Type B pancreatic cell (in vitro differentiated cells): ENCODE measurements around the gene B4GALT6. TPM values are rescaled to one million over a fixed set of nuclear protein-coding genes. Genes with fewer than 3 reads are reported as not detected.

ENCODE experiments used
- DNase-seq: peaks from one replicate; pipeline ENCODE4 v3.0.0; 2021; ENCODE audit warnings: mixed read lengths; ENCODE audit not compliant: unreplicated experiment; ENCODE audit errors: extremely low spot score
- H3K27ac Mint-ChIP-seq: 2 replicates; pipeline ENCODE4 v1.8.0; 2021; ENCODE audit warnings: mild to moderate bottlenecking, mixed read lengths
- H3K27me3 Mint-ChIP-seq: 2 replicates; pipeline ENCODE4 v1.8.0; 2021; ENCODE audit warnings: mixed read lengths
- H3K36me3 Mint-ChIP-seq: 2 replicates; pipeline ENCODE4 v1.8.0; 2021; ENCODE audit warnings: mixed read lengths
- H3K4me1 Mint-ChIP-seq: one replicate; pipeline ENCODE4 v1.8.0; 2021; ENCODE audit warnings: mixed read lengths; ENCODE audit not compliant: unreplicated experiment
- H3K4me3 Mint-ChIP-seq: 2 replicates; pipeline ENCODE4 v1.8.0; 2021; ENCODE audit warnings: mild to moderate bottlenecking, mixed read lengths
- H3K9me3 Mint-ChIP-seq: 2 replicates; pipeline ENCODE4 v1.8.0; 2021; ENCODE audit warnings: mixed read lengths
- total RNA-seq: library from RNA; stranded (reverse); gene quantifications from 2 replicates; pipeline ENCODE4 v1.2.1, GENCODE V29; 2021; ENCODE audit warnings: low replicate concordance
- TF ChIP-seq, protein P1 (sequence below): fragments of 200-600 bp; sonication (generic); conservative IDR thresholded peaks from 2 replicates; pipeline ENCODE4 v1.5.0; 2021; ENCODE audit warnings: antibody characterized with exemption, mild to moderate bottlenecking

B4GALT6 gene
- total RNA-seq, 1 donor from 2014 or later, result 35.9 TPM

GRCh38 chr18:31637445-31637844 lies 46.9 kb downstream of the B4GALT6 start:
- no peak overlapping the region for H3K4me3 Mint-ChIP-seq
- TF ChIP-seq, protein P1, sequence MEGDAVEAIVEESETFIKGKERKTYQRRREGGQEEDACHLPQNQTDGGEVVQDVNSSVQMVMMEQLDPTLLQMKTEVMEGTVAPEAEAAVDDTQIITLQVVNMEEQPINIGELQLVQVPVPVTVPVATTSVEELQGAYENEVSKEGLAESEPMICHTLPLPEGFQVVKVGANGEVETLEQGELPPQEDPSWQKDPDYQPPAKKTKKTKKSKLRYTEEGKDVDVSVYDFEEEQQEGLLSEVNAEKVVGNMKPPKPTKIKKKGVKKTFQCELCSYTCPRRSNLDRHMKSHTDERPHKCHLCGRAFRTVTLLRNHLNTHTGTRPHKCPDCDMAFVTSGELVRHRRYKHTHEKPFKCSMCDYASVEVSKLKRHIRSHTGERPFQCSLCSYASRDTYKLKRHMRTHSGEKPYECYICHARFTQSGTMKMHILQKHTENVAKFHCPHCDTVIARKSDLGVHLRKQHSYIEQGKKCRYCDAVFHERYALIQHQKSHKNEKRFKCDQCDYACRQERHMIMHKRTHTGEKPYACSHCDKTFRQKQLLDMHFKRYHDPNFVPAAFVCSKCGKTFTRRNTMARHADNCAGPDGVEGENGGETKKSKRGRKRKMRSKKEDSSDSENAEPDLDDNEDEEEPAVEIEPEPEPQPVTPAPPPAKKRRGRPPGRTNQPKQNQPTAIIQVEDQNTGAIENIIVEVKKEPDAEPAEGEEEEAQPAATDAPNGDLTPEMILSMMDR, result no peak
- no peaks in the 10 kb centered on the region for H3K27me3 Mint-ChIP-seq
- no peak for DNase-seq
- no peaks in the 10 kb centered on the region for H3K4me1 Mint-ChIP-seq
- peaks cover 51% of the 10 kb centered on the region for H3K36me3 Mint-ChIP-seq
- H3K27ac Mint-ChIP-seq, result no peak overlapping the region
- H3K9me3 Mint-ChIP-seq, result peaks cover 7% of the 10 kb centered on the region

GRCh38 chr18:31636387-31636786 lies 48.0 kb downstream of the B4GALT6 start:
- Mint-ChIP-seq H3K4me3 (no peak overlapping the region), H3K36me3 (peaks cover 46% of the 10 kb centered on the region), H3K27me3 (no peaks in the 10 kb centered on the region), H3K9me3 (peaks cover 7% of the 10 kb centered on the region), H3K27ac (no peak overlapping the region), H3K4me1 (no peaks in the 10 kb centered on the region)
- TF ChIP-seq, protein P1, result no peak
- no peak for DNase-seq

GRCh38 chr18:31634331-31634713 lies 50.1 kb downstream of the B4GALT6 start:
- Mint-ChIP-seq H3K27me3 (no peaks in the 10 kb centered on the region), H3K4me3 (no peak overlapping the region), H3K4me1 (no peaks in the 10 kb centered on the region), H3K27ac (no peak overlapping the region), H3K9me3 (peaks cover 7% of the 10 kb centered on the region), H3K36me3 (peaks cover 48% of the 10 kb centered on the region)
- no peak for DNase-seq
- TF ChIP-seq, protein P1, result no peak

DNA sequence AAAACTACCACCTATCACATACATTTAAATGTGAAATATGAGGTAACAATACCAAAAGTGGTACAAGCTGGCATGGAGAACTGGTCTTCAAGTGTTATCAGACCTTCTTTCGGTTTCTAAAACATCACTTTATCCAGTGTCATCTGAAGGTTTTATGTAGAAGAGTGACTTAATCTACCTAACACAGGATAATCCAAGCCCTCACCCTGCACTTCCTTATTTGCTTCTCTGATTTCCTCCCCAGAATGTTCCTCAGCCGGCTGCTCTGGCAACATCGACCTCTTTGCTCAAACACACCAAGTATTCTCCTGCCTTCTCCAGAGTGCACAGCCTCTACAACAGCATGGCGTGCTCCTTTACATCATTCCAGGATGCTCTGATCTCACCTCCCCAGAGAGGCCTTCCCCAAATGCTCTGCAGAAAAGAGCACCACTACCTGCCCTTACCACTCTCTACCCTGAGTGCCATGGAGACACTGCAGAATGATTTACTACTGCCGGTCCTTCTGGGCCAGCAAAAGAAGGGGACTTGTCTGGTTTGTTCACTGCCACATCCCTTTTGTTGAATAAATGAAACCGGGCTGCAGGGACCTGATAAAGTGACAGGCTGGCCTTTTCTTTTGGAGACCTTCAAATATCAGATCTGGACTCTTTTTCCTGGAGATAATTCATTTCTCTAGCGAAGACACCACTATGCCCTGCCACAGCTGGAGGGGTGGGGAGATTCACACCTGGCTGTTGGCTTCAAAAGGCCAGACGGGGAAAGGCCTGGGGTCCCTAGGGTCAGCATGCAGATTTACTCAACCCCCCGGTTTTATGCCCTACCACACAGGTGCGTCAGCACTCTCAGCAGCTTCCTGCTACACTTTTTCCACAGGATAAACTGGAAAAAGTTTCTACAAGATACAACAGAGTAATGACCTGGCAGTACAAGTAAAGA lies 50.7 kb downstream of the B4GALT6 start:
- Mint-ChIP-seq H3K36me3 (peaks cover 45% of the 10 kb centered on the region), H3K4me1 (no peaks in the 10 kb centered on the region), H3K4me3 (no peak overlapping the region), H3K27ac (no peak overlapping the region), H3K9me3 (peaks cover 2% of the 10 kb centered on the region), H3K27me3 (no peaks in the 10 kb centered on the region)
- TF ChIP-seq, protein P1, result no peak
- DNase-seq, result no peak

GRCh38 chr18:31632356-31632755 lies 52.0 kb downstream of the B4GALT6 start:
- H3K9me3 Mint-ChIP-seq, result no peaks in the 10 kb centered on the region
- H3K36me3 Mint-ChIP-seq, result peaks cover 39% of the 10 kb centered on the region
- TF ChIP-seq, protein P1, result no peak
- no peak overlapping the region for H3K4me3 Mint-ChIP-seq
- H3K27me3 Mint-ChIP-seq, result no peaks in the 10 kb centered on the region
- H3K27ac Mint-ChIP-seq, result no peak overlapping the region
- DNase-seq, result no peak
- no peaks in the 10 kb centered on the region for H3K4me1 Mint-ChIP-seq
